Skeletal muscle satellite cell (primary cell): ENCODE data around the gene GOLGA8B.

Experiments
- H3K27me3 ChIP-seq: 2 replicates; pipeline ENCODE4 v1.7.0; 2013; ENCODE audit warnings: low read length; ENCODE audit not compliant: control insufficient read depth, insufficient read depth
- H3K36me3 ChIP-seq: 2 replicates; pipeline ENCODE4 v1.7.0; 2013; ENCODE audit warnings: mild to moderate bottlenecking, control low read depth, low read length; ENCODE audit not compliant: insufficient read depth
- H3K4me1 ChIP-seq: 2 replicates; pipeline ENCODE4 v1.7.0; 2013; ENCODE audit warnings: low read length; ENCODE audit not compliant: control insufficient read depth, insufficient read depth
- H3K4me2 ChIP-seq: 2 replicates; pipeline ENCODE4 v1.7.0; 2013; ENCODE audit warnings: mild to moderate bottlenecking, low read length
- H3K4me3 ChIP-seq: 2 replicates; pipeline ENCODE4 v1.7.0; 2013; ENCODE audit warnings: low read length
- H3K9ac ChIP-seq: 2 replicates; pipeline ENCODE4 v1.7.0; 2013; ENCODE audit warnings: mild to moderate bottlenecking, low read depth, low read length, moderate library complexity
- H3K9me3 ChIP-seq: replicated peaks from 2 replicates; pipeline ENCODE4 v1.7.0; 2013; ENCODE audit warnings: mild to moderate bottlenecking, control low read depth, low read length

Gene GOLGA8B

GRCh38 chr15:34613301-34613700 lies 29.9 kb upstream of the GOLGA8B start:
- Histone ChIP-seq H3K4me2 (no peak overlapping the region), H3K27me3 (peaks cover 6% of the 10 kb centered on the region), H3K36me3 (no peaks in the 10 kb centered on the region), H3K4me3 (no peak overlapping the region), H3K9me3 (no peaks in the 10 kb centered on the region), H3K4me1 (no peaks in the 10 kb centered on the region), H3K9ac (no peak overlapping the region)

GRCh38 chr15:34610354-34610753 lies 26.9 kb upstream of the GOLGA8B start:
- Histone ChIP-seq H3K27me3 (peaks cover 6% of the 10 kb centered on the region), H3K36me3 (no peaks in the 10 kb centered on the region), H3K9ac (no peak overlapping the region), H3K4me2 (no peak overlapping the region), H3K4me3 (no peak overlapping the region), H3K9me3 (no peaks in the 10 kb centered on the region), H3K4me1 (no peaks in the 10 kb centered on the region)

- peaks cover 6% of the 10 kb centered on the region for H3K27me3 ChIP-seq
- H3K4me2 ChIP-seq: no peak overlapping the region
- no peak overlapping the region for H3K9ac ChIP-seq
- no peak overlapping the region for H3K4me3 ChIP-seq
- H3K36me3 ChIP-seq: no peaks in the 10 kb centered on the region
- no peaks in the 10 kb centered on the region for H3K9me3 ChIP-seq
- no peaks in the 10 kb centered on the region for H3K4me1 ChIP-seq
These were observed 25.9 kb upstream of the GOLGA8B start for GRCh38 chr15:34609102-34610057.

GRCh38 chr15:34608517-34608916 lies 25.1 kb upstream of the GOLGA8B start:
- Histone ChIP-seq H3K4me3 (no peak overlapping the region), H3K4me2 (no peak overlapping the region), H3K9me3 (no peaks in the 10 kb centered on the region), H3K36me3 (no peaks in the 10 kb centered on the region), H3K9ac (no peak overlapping the region), H3K4me1 (no peaks in the 10 kb centered on the region), H3K27me3 (peaks cover 6% of the 10 kb centered on the region)

GRCh38 chr15:34607832-34608231 lies 24.4 kb upstream of the GOLGA8B start:
- Histone ChIP-seq H3K4me1 (no peaks in the 10 kb centered on the region), H3K9ac (no peak overlapping the region), H3K9me3 (no peaks in the 10 kb centered on the region), H3K27me3 (peaks cover 11% of the 10 kb centered on the region), H3K36me3 (no peaks in the 10 kb centered on the region), H3K4me3 (no peak overlapping the region), H3K4me2 (no peak overlapping the region)

- no peak overlapping the region for H3K9ac ChIP-seq
These were observed 23.1 kb upstream of the GOLGA8B start for GRCh38 chr15:34606545-34606944.

GRCh38 chr15:34606131-34606530 lies 22.7 kb upstream of the GOLGA8B start:
- H3K4me2 ChIP-seq: no peak overlapping the region
- H3K27me3 ChIP-seq: peaks cover 11% of the 10 kb centered on the region
- H3K9me3 ChIP-seq: no peaks in the 10 kb centered on the region
- no peak overlapping the region for H3K4me3 ChIP-seq
- H3K36me3 ChIP-seq: no peaks in the 10 kb centered on the region
- H3K4me1 ChIP-seq: no peaks in the 10 kb centered on the region
- no peak overlapping the region for H3K9ac ChIP-seq

More at GRCh38 chr15:34606545-34606944, 23.1 kb upstream of the GOLGA8B start:
- Histone ChIP-seq H3K4me3 (no peak overlapping the region), H3K36me3 (no peaks in the 10 kb centered on the region), H3K4me2 (no peak overlapping the region), H3K4me1 (no peaks in the 10 kb centered on the region), H3K9me3 (no peaks in the 10 kb centered on the region), H3K27me3 (peaks cover 11% of the 10 kb centered on the region)

GRCh38 chr15:34603095-34603494 lies 19.6 kb upstream of the GOLGA8B start:
- H3K4me3 ChIP-seq: no peak overlapping the region
- peaks cover 5% of the 10 kb centered on the region for H3K27me3 ChIP-seq
- no peak overlapping the region for H3K4me2 ChIP-seq
- no peaks in the 10 kb centered on the region for H3K36me3 ChIP-seq
- H3K9me3 ChIP-seq: no peaks in the 10 kb centered on the region
- no peak overlapping the region for H3K9ac ChIP-seq
- H3K4me1 ChIP-seq: no peaks in the 10 kb centered on the region

GRCh38 chr15:34600923-34601322 lies 17.5 kb upstream of the GOLGA8B start:
- Histone ChIP-seq H3K4me2 (no peak overlapping the region), H3K9me3 (no peaks in the 10 kb centered on the region), H3K9ac (no peak overlapping the region), H3K36me3 (no peaks in the 10 kb centered on the region), H3K4me3 (no peak overlapping the region), H3K4me1 (no peaks in the 10 kb centered on the region), H3K27me3 (peaks cover 5% of the 10 kb centered on the region)

GRCh38 chr15:34598799-34599585 lies 15.5 kb upstream of the GOLGA8B start:
- Histone ChIP-seq H3K4me2 (no peak overlapping the region), H3K36me3 (no peaks in the 10 kb centered on the region), H3K27me3 (peaks cover 5% of the 10 kb centered on the region), H3K4me3 (no peak overlapping the region), H3K9ac (no peak overlapping the region), H3K9me3 (no peaks in the 10 kb centered on the region), H3K4me1 (no peaks in the 10 kb centered on the region)

- Histone ChIP-seq H3K9ac (no peak overlapping the region), H3K9me3 (no peaks in the 10 kb centered on the region), H3K4me2 (no peak overlapping the region), H3K4me1 (no peaks in the 10 kb centered on the region), H3K36me3 (no peaks in the 10 kb centered on the region), H3K27me3 (no peaks in the 10 kb centered on the region), H3K4me3 (no peak overlapping the region)
These were observed 13.9 kb upstream of the GOLGA8B start for GRCh38 chr15:34597316-34597715.
